Heart left ventricle (tissue), 13 donors: Measurements from ENCODE around the gene HTRA3.

Source experiments
- POLR2A ChIP-seq, 2 donors: fragments of 450-650 bp; IDR thresholded peaks; one replicate each; pipeline ENCODE4 v1.6.1; 2017; ENCODE audit warnings: antibody characterized with exemption in 2 of 2, mild to moderate bottlenecking in 2 of 2, moderate library complexity in 2 of 2
- TF ChIP-seq, protein P1 (sequence below), 12 donors: fragments of 200-600 bp; sonication (generic) in 4 of 12; IDR thresholded peaks; one replicate each; pipeline versions ENCODE4 v1.5.0 to v1.8.0; 2018 to 2022; ENCODE audit warnings: antibody characterized with exemption in 12 of 12, mild to moderate bottlenecking in 5 of 12
- donor health status: ischemic (EF 13 %, LVEDD 7.1; RV severe dilation, severe dysfunction).
- donor health status: DM: no; HTN: yes; CAD: no.
- donor health status: DM: no; HTN: no; CAD: no.
- donor health status: ischemic (EF 25% LVEDD 6.9; RV normal size, moderate dysfunction).
- donor health status: ischemic (EF 25% LVEDD 5.7; RV mildly dilated, moderate dysfunction).
- donor health status: ischemic (EF 35%, LVEDD 5.7; RV mildly dilated, moderate dysfunction).
- donor health status: nonischemic (EF 11% LVEDD 7.7; RV severe dilation, severe dysfunction).
- donor health status: DM: yes; HTN: yes; CAD: no.
- donor health status: PGD.
- donor health status: ischemic (EF 29% LVEDD 5.4; RV normal size, mild dysfunction).
- donor health status: nonischemic (EF 23%, LVEDD 6.1; RV moderate dilation, normal function).

DNA sequence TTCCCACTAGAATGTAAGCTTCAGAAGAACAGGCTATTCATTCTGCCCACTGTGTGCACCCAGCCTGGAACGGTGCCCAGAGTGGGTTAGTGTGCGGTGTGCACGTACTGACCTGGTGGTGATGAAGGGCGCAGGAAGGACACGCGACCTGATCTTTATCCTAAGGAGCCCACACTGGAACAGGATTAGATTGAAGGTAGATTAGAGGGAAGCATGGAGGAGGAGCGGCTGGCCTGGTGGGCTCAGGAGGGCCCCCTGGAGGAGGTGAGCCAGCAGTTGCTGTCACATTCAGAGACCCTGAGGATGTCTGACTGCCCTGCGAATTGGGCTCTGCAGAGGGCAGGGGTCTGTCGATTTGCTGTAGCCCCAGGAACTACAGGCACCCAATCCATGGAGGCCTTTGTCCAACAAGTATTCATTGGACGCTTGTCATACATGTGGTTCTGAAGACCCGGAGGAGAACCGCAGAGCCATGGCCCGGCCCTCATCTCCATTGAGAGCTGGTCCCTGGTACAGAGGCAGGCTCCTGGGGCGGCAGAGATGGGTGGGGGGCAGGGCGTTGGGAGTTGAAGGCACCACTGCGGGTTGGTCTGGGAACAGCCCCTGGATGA is 73.2 kb downstream of the HTRA3 start:
- TF ChIP-seq, protein P1, sequence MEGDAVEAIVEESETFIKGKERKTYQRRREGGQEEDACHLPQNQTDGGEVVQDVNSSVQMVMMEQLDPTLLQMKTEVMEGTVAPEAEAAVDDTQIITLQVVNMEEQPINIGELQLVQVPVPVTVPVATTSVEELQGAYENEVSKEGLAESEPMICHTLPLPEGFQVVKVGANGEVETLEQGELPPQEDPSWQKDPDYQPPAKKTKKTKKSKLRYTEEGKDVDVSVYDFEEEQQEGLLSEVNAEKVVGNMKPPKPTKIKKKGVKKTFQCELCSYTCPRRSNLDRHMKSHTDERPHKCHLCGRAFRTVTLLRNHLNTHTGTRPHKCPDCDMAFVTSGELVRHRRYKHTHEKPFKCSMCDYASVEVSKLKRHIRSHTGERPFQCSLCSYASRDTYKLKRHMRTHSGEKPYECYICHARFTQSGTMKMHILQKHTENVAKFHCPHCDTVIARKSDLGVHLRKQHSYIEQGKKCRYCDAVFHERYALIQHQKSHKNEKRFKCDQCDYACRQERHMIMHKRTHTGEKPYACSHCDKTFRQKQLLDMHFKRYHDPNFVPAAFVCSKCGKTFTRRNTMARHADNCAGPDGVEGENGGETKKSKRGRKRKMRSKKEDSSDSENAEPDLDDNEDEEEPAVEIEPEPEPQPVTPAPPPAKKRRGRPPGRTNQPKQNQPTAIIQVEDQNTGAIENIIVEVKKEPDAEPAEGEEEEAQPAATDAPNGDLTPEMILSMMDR (IDR thresholded peaks at IDR 0.05): no peak
- TF ChIP-seq POLR2A (IDR thresholded peaks at IDR 0.05): no peak
